ENCODE measurements around the gene TBXAS1.

The TBXAS1 gene

DNA sequence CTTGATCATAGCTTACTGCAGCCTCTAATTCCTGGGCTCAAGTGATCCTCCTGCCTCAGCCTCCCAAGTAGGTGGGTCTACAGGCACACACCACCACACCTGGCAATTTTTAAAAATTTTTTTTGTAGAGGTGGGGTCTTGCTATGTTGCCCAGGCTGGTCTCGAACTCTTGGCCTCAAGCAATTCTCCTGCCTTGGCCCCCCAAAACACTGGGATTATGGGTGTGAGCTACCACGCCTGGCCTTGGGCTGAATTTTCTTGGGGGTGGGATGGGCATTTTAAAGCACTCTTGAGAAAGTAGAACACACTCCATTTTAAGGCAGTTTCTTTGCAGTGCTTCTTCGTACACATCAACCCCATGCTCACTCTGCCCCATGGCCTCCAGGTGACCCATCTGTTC, 28.7 kb downstream of the TBXAS1 start:
- DNase-seq (ENCODE audit: low read depth, low spot score) = no peak
- in situ Hi-C loops (cut with HindIII; ENCODE audit: low sequenced_read_pairs) = no loop called here
- no peak overlapping the region for H3K4me3 ChIP-seq (ENCODE audit: low read depth, low read length)
- TF ChIP-seq, protein P1, sequence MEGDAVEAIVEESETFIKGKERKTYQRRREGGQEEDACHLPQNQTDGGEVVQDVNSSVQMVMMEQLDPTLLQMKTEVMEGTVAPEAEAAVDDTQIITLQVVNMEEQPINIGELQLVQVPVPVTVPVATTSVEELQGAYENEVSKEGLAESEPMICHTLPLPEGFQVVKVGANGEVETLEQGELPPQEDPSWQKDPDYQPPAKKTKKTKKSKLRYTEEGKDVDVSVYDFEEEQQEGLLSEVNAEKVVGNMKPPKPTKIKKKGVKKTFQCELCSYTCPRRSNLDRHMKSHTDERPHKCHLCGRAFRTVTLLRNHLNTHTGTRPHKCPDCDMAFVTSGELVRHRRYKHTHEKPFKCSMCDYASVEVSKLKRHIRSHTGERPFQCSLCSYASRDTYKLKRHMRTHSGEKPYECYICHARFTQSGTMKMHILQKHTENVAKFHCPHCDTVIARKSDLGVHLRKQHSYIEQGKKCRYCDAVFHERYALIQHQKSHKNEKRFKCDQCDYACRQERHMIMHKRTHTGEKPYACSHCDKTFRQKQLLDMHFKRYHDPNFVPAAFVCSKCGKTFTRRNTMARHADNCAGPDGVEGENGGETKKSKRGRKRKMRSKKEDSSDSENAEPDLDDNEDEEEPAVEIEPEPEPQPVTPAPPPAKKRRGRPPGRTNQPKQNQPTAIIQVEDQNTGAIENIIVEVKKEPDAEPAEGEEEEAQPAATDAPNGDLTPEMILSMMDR (IDR thresholded peaks at IDR 0.05; ENCODE audit: low read depth, low read length) = no peak

DNA sequence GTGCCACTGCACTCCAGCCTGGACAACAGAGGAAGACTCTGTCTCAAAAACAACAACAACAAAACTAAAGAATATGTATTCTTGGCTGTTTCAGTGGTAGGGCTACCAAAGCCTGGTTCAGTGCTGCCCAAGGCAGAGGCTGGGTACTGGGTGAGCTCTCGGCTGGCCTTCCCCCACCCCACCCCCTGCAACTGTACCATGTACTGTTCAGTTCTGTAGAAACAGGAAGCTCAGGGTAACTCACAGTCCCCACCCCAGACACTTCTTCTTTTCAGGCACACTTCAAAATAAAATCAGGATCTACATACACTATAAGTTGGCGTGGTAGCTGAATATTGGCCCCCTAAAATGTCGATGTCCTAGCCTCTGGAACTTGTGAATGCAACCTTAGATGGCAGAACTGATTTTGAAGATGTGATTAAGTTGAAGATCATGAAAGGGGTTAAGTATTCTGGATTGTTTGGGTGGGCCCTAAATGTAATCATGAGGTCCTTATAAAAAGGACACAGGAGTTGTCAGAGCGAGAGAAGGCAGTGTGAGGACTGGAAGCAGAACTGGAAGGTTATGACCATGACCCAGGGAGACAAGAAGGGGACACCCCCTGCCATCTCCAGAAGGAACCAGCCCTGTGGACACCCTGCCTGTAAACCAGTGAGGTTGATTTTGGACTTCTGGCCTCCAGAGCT, 31.2 kb downstream of the TBXAS1 start:
- no peak overlapping the region for H3K4me3 ChIP-seq (ENCODE audit: low read depth, low read length)
- TF ChIP-seq, protein P1 (IDR thresholded peaks at IDR 0.05; ENCODE audit: low read depth, low read length) = no peak
- DNase-seq (ENCODE audit: low read depth, low spot score) = no peak
- in situ Hi-C loops (cut with HindIII; ENCODE audit: low sequenced_read_pairs) = no loop called here

DNA sequence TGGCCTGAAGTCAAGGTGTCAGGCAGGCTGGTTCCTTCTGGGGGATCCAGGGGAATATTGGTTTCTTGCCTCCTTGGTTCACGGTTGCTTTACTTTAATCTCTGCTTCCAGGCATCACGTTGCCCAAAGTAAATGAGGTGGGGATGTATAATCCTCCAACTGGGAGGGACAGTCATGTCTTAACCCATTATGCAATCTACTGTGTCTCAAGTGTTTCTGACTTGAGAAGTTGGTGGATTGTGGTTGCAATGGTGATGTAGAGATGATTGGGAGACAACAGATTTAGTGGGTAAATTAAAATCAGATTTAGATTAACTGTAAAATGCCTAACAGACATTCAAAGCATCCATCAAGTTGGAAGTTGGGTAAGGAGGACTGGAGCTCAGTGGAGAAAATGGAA, 32.7 kb downstream of the TBXAS1 start:
- in situ Hi-C loops (cut with HindIII; ENCODE audit: low sequenced_read_pairs) = no loop called here
- TF ChIP-seq, protein P1 (IDR thresholded peaks at IDR 0.05; ENCODE audit: low read depth, low read length) = no peak
- H3K4me3 ChIP-seq (ENCODE audit: low read depth, low read length) = no peak overlapping the region
- DNase-seq (ENCODE audit: low read depth, low spot score) = no peak

DNA sequence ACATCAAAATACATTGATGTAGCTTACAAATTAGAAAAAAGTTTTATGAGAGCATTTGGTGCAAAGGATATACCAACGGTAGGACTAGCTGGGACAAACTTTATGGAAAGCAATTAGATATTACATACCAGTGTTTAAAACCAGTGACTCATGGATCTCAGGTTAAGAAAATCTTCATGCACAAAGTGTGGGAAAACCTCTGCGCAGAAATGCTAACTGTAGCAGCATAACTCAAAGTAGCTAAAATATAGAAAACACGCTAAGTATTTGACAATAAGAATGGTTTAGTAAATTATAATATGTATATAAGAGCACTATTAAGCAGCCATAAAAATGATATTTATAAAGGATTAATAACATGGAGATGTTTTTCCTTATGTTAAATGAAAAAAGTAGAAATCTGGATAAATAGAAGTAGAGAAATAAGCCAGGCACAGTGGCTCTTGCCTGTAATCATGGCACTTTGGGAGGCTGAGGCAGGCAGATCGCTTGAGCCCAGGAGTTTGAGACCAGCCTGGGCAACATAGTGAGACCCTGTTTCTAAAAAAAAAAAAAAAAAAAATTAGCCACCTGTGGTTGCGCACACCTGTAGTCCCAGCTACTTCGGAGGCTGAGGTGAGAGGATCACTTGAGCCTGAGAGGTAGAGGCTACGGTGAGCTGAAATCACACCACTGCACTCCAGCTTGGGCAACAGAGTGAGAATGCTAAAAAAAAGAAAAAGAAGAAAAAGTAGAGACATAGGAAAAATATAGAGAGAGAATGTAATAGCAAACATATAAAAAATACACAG, 37.2 kb downstream of the TBXAS1 start:
- DNase-seq (ENCODE audit: low read depth, low spot score) = no peak
- in situ Hi-C loops (cut with HindIII; ENCODE audit: low sequenced_read_pairs) = no loop called here
- TF ChIP-seq, protein P1 (IDR thresholded peaks at IDR 0.05; ENCODE audit: low read depth, low read length) = no peak
- no peak overlapping the region for H3K4me3 ChIP-seq (ENCODE audit: low read depth, low read length)

DNA sequence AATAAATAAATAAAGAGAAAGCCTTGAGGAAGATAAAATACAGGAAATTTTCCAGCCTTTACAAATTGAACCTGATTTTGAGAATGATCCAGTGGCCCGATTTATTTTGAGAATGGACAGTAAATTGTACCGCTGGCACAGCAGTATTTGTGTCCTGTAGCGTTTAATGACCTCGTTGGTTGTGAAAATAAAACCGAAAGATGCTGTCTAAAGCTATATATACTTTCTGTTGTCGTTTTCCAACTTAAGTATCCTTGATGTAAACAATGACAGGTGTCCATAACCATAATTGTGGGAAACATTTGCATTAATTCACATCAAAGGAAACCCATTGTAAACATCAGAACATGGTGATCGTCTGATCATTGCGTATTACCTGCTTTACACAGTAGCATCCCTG, 38.8 kb downstream of the TBXAS1 start:
- H3K4me3 ChIP-seq (ENCODE audit: low read depth, low read length) = no peak overlapping the region
- in situ Hi-C loops (cut with HindIII; ENCODE audit: low sequenced_read_pairs) = no loop called here
- DNase-seq (ENCODE audit: low read depth, low spot score) = no peak
- TF ChIP-seq, protein P1 (IDR thresholded peaks at IDR 0.05; ENCODE audit: low read depth, low read length) = no peak

DNA sequence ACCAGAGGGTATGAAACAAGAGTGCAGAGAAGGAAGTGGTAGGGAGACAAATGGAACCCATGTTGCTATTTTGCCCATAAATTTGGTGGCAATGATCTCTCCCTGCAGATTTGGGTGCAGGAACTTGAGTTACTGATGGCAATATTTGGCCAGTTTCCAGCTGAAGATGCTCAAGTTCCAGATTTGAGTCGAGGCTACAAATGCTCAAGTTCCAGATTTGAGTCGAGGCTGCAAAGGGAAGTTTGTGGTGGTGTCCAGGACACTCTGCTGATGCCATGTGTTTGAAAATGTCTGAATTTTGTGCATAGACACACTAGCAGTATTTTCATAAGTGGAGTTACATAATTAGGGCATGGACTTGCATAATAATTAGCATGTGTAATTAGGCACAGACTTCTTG, 40.8 kb downstream of the TBXAS1 start:
- TF ChIP-seq, protein P1 (IDR thresholded peaks at IDR 0.05; ENCODE audit: low read depth, low read length) = no peak
- no peak for DNase-seq (ENCODE audit: low read depth, low spot score)
- no peak overlapping the region for H3K4me3 ChIP-seq (ENCODE audit: low read depth, low read length)
- in situ Hi-C loops (cut with HindIII; ENCODE audit: low sequenced_read_pairs) = no loop called here

All from astrocyte of the spinal cord (primary cell).